Islet of Langerhans (tissue), 1 donor: ENCODE measurements around the gene ARL5A.
"Not testable (repeated sequence)": the region's sequence is repeated elsewhere in the genome, so short reads cannot be mapped to it uniquely, and the experiment has no call there.

Experiments used
- FAIRE-seq: peaks from one replicate; lab custom pipeline; 2011; peaks lifted over from hg19 to GRCh38; lab: Jason Lieb, UNC

ARL5A gene

GRCh38 chr2:151828143-151828889 lies at the start of gene ARL5A:
Gene ARL5A (minus strand): TSS chr2:151828421. CDS start chr2:151828176, 245 bp downstream.
- FAIRE-seq, result peak; percentile 41

- not testable (repeated sequence) for FAIRE-seq
Observed at GRCh38 chr2:151875631-151876030, 47.4 kb upstream of the ARL5A start.

- no peak for FAIRE-seq
Observed at GRCh38 chr2:151872463-151872862, 44.2 kb upstream of the ARL5A start.

GRCh38 chr2:151869291-151869690 lies 41.1 kb upstream of the ARL5A start:
- no peak for FAIRE-seq

- no peak for FAIRE-seq
Observed at GRCh38 chr2:151862700-151863099, 34.5 kb upstream of the ARL5A start.

GRCh38 chr2:151861174-151861573 lies 33.0 kb upstream of the ARL5A start:
- FAIRE-seq, result no peak

GRCh38 chr2:151860613-151861146 lies 32.5 kb upstream of the ARL5A start:
- no peak for FAIRE-seq

GRCh38 chr2:151860210-151860609 lies 32.0 kb upstream of the ARL5A start:
- FAIRE-seq, result no peak

GRCh38 chr2:151857650-151858049 lies 29.4 kb upstream of the ARL5A start:
- FAIRE-seq, result no peak

GRCh38 chr2:151855111-151855510 lies 26.9 kb upstream of the ARL5A start:
- FAIRE-seq, result no peak

GRCh38 chr2:151853070-151853758 lies 25.0 kb upstream of the ARL5A start:
- FAIRE-seq, result peak; percentile 45

GRCh38 chr2:151852260-151853069 lies 24.2 kb upstream of the ARL5A start:
- no peak for FAIRE-seq

GRCh38 chr2:151851761-151852160 lies 23.5 kb upstream of the ARL5A start:
- no peak for FAIRE-seq

GRCh38 chr2:151849413-151850010 lies 21.3 kb upstream of the ARL5A start:
- FAIRE-seq, result no peak

GRCh38 chr2:151845884-151846283 lies 17.7 kb upstream of the ARL5A start:
- FAIRE-seq, result no peak

- no peak for FAIRE-seq
Observed at GRCh38 chr2:151845481-151845880, 17.3 kb upstream of the ARL5A start.

- no peak for FAIRE-seq
Observed at GRCh38 chr2:151844211-151844896, 16.1 kb upstream of the ARL5A start.

GRCh38 chr2:151843691-151844061 lies 15.5 kb upstream of the ARL5A start:
- FAIRE-seq, result no peak

- no peak for FAIRE-seq
Observed at GRCh38 chr2:151842830-151843690, 14.8 kb upstream of the ARL5A start.

GRCh38 chr2:151841047-151841424 lies 12.8 kb upstream of the ARL5A start:
- no peak for FAIRE-seq
